ENCODE results near the gene KCNE3. TPM values are rescaled to one million over a fixed set of nuclear protein-coding genes. Genes with fewer than 3 reads are reported as not detected.

The KCNE3 gene
- total RNA-seq, 3 donors from 2014 or later (not counting 1 experiment from before 2014, with no cell fraction given): 0.82 to 3.6 (median 1.3) TPM

GRCh38 chr11:74490941-74491340 lies 23.6 kb upstream of the KCNE3 start:
- Histone ChIP-seq H3K4me1 (ENCODE audit: control insufficient read depth, insufficient read depth, low read length) (peaks cover 14% of the 10 kb centered on the region), H3K27ac (ENCODE audit: low read length) (no peak overlapping the region), H3K36me3 (ENCODE audit: control insufficient read depth, insufficient read depth, low read length) (no peaks in the 10 kb centered on the region), H3K9me3 (ENCODE audit: control insufficient read depth, insufficient read depth, low read length) (no peaks in the 10 kb centered on the region), H3K4me3 (ENCODE audit: low read length) (no peak overlapping the region), H3K27me3 (ENCODE audit: control insufficient read depth, insufficient read depth, low read length) (no peaks in the 10 kb centered on the region)
- Mint-ChIP-seq H3K9me3 (no peaks in the 10 kb centered on the region), H3K4me1 (peaks cover 17% of the 10 kb centered on the region in 2 donors), H3K4me3 (no peak overlapping the region), H3K27ac (no peak overlapping the region), H3K36me3 (no peaks in the 10 kb centered on the region), H3K27me3 (ENCODE audit: low read depth in 2 of 2) (no peaks in the 10 kb centered on the region)
- ATAC-seq: no peak
- intact Hi-C loops (cut with micrococcal nuclease): loop anchor here (5.0 kb wide), 1 partner anchor 1326 kb away; the partner anchor contains the start of gene UVRAG
- DNase-seq: no peak
- TF ChIP-seq CTCF (IDR thresholded peaks at IDR 0.05): no peak
- 99% methylated on average over 4 of the region's 4 CpGs for WGBS (ENCODE audit: insufficient coverage)

- no peak overlapping the region for H3K27ac ChIP-seq (ENCODE audit: low read length)
- no peak overlapping the region for H3K27ac Mint-ChIP-seq
- ATAC-seq (no peak), DNase-seq (no peak)
- H3K9me3 Mint-ChIP-seq: no peaks in the 10 kb centered on the region
- peaks cover 6% of the 10 kb centered on the region for H3K4me1 ChIP-seq (ENCODE audit: control insufficient read depth, insufficient read depth, low read length)
- no peak overlapping the region for H3K4me3 Mint-ChIP-seq
- no peaks in the 10 kb centered on the region for H3K27me3 ChIP-seq (ENCODE audit: control insufficient read depth, insufficient read depth, low read length)
- no peaks in the 10 kb centered on the region for H3K36me3 ChIP-seq (ENCODE audit: control insufficient read depth, insufficient read depth, low read length)
- H3K4me3 ChIP-seq (ENCODE audit: low read length): no peak overlapping the region
- H3K9me3 ChIP-seq (ENCODE audit: control insufficient read depth, insufficient read depth, low read length): no peaks in the 10 kb centered on the region
- intact Hi-C loops (cut with micrococcal nuclease): no loop called here
- 90% methylated on average over 1 of the region's 1 CpG for WGBS (ENCODE audit: insufficient coverage)
- H3K27me3 Mint-ChIP-seq (ENCODE audit: low read depth in 2 of 2): no peaks in the 10 kb centered on the region
- TF ChIP-seq CTCF (IDR thresholded peaks at IDR 0.05): no peak
- no peaks in the 10 kb centered on the region for H3K36me3 Mint-ChIP-seq
- peaks cover 7 to 8% of the 10 kb centered on the region in 2 donors for H3K4me1 Mint-ChIP-seq
Observed at GRCh38 chr11:74487875-74488274, 20.5 kb upstream of the KCNE3 start.

GRCh38 chr11:74485868-74486267 lies 18.5 kb upstream of the KCNE3 start:
- ATAC-seq (no peak), DNase-seq (no peak)
- Histone ChIP-seq H3K27me3 (ENCODE audit: control insufficient read depth, insufficient read depth, low read length) (no peaks in the 10 kb centered on the region), H3K36me3 (ENCODE audit: control insufficient read depth, insufficient read depth, low read length) (no peaks in the 10 kb centered on the region), H3K4me1 (ENCODE audit: control insufficient read depth, insufficient read depth, low read length) (no peaks in the 10 kb centered on the region), H3K27ac (ENCODE audit: low read length) (no peak overlapping the region), H3K9me3 (ENCODE audit: control insufficient read depth, insufficient read depth, low read length) (no peaks in the 10 kb centered on the region), H3K4me3 (ENCODE audit: low read length) (no peak overlapping the region)
- H3K9me3 Mint-ChIP-seq: no peaks in the 10 kb centered on the region
- no peak overlapping the region for H3K4me3 Mint-ChIP-seq
- intact Hi-C loops (cut with micrococcal nuclease): no loop called here
- H3K36me3 Mint-ChIP-seq: no peaks in the 10 kb centered on the region
- no peak for TF ChIP-seq CTCF (IDR thresholded peaks at IDR 0.05)
- H3K27ac Mint-ChIP-seq: no peak overlapping the region
- H3K4me1 Mint-ChIP-seq: no peaks in the 10 kb centered on the region
- no peaks in the 10 kb centered on the region for H3K27me3 Mint-ChIP-seq (ENCODE audit: low read depth in 2 of 2)
- WGBS (ENCODE audit: insufficient coverage): 63% methylated on average over 2 of the region's 2 CpGs

- intact Hi-C loops (cut with micrococcal nuclease): no loop called here
- peaks cover 6 to 10% of the 10 kb centered on the region in 2 donors for H3K27me3 Mint-ChIP-seq (ENCODE audit: low read depth in 2 of 2)
- H3K4me3 Mint-ChIP-seq: no peak overlapping the region
- WGBS (ENCODE audit: insufficient coverage): 73% methylated on average over 3 of the region's 3 CpGs
- H3K36me3 Mint-ChIP-seq: no peaks in the 10 kb centered on the region
- ATAC-seq (no peak), DNase-seq (no peak)
- no peak overlapping the region for H3K27ac Mint-ChIP-seq
- Histone ChIP-seq H3K36me3 (ENCODE audit: control insufficient read depth, insufficient read depth, low read length) (no peaks in the 10 kb centered on the region), H3K27ac (ENCODE audit: low read length) (no peak overlapping the region), H3K4me1 (ENCODE audit: control insufficient read depth, insufficient read depth, low read length) (no peaks in the 10 kb centered on the region), H3K4me3 (ENCODE audit: low read length) (no peak overlapping the region), H3K9me3 (ENCODE audit: control insufficient read depth, insufficient read depth, low read length) (no peaks in the 10 kb centered on the region), H3K27me3 (ENCODE audit: control insufficient read depth, insufficient read depth, low read length) (peaks cover 4% of the 10 kb centered on the region)
- no peaks in the 10 kb centered on the region for H3K9me3 Mint-ChIP-seq
- no peaks in the 10 kb centered on the region for H3K4me1 Mint-ChIP-seq
- no peak for TF ChIP-seq CTCF (IDR thresholded peaks at IDR 0.05)
Observed at GRCh38 chr11:74480688-74481417, 13.5 kb upstream of the KCNE3 start.

All from natural killer cell (primary cell).